Stimulated activated CD8-positive, alpha-beta memory T cell treated with anti-CD3 and anti-CD28 coated beads, Interleukin-4, amount 100 ng/mL, for 4 hours (primary cell): ENCODE results near the gene IGSF6.
"Not testable (repeated sequence)": the region's sequence is repeated elsewhere in the genome, so short reads cannot be mapped to it uniquely, and the experiment has no call there.

ENCODE experiments used
- DNase-seq, 2 donors: peaks; one replicate each; pipeline ENCODE4 v3.0.0-alpha.2; 2020; ENCODE audit warnings: low read depth in 2 of 2, low spot score in 1 of 2

Gene IGSF6

GRCh38 chr16:21652453-21652852 is at the start of gene IGSF6:
Gene IGSF6, minus strand, starts transcription at chr16:21652608. Its CDS starts 10 bp downstream, at chr16:21652598.
- DNase-seq, result no peak

GRCh38 chr16:21701271-21701670 is 48.9 kb upstream of the IGSF6 start:
- no peak for DNase-seq

GRCh38 chr16:21698169-21699032 is 46.0 kb upstream of the IGSF6 start:
- DNase-seq, result no peak

GRCh38 chr16:21697032-21697431 is 44.6 kb upstream of the IGSF6 start:
- no peak for DNase-seq

- no peak for DNase-seq
These were observed 42.2 kb upstream of the IGSF6 start for GRCh38 chr16:21694609-21695008.

- not testable (repeated sequence) for DNase-seq
These were observed 38.6 kb upstream of the IGSF6 start for GRCh38 chr16:21690967-21691366.

- DNase-seq, result no peak
These were observed 36.7 kb upstream of the IGSF6 start for GRCh38 chr16:21689107-21689506.

- no peak for DNase-seq
These were observed 32.6 kb upstream of the IGSF6 start for GRCh38 chr16:21685034-21685455.

GRCh38 chr16:21684199-21684598 is 31.8 kb upstream of the IGSF6 start:
- no peak for DNase-seq

GRCh38 chr16:21683184-21683583 is 30.8 kb upstream of the IGSF6 start:
- DNase-seq, result no peak

- not testable (repeated sequence) for DNase-seq
These were observed 28.3 kb upstream of the IGSF6 start for GRCh38 chr16:21680714-21681113.

GRCh38 chr16:21674456-21674855 is 22.0 kb upstream of the IGSF6 start:
- DNase-seq, result not testable (repeated sequence)

- DNase-seq, result no peak
These were observed 21.1 kb upstream of the IGSF6 start for GRCh38 chr16:21673469-21673868.

- no peak for DNase-seq
These were observed 15.2 kb upstream of the IGSF6 start for GRCh38 chr16:21667575-21667974.

- DNase-seq, result no peak
These were observed 14.4 kb upstream of the IGSF6 start for GRCh38 chr16:21666772-21667171.

- no peak for DNase-seq
These were observed 12.5 kb upstream of the IGSF6 start for GRCh38 chr16:21664801-21665492.

- no peak for DNase-seq
These were observed 11.7 kb upstream of the IGSF6 start, which contains the start of gene OTOA for GRCh38 chr16:21663889-21664647. Gene OTOA, plus strand, starts transcription at chr16:21663968. Its CDS starts 14,547 bp downstream, at chr16:21678515.

GRCh38 chr16:21659124-21659523 is 6.7 kb upstream of the IGSF6 start:
- no peak for DNase-seq

GRCh38 chr16:21656795-21657768 is 4.7 kb upstream of the IGSF6 start:
- no peak for DNase-seq

GRCh38 chr16:21654881-21655280 is 2.5 kb upstream of the IGSF6 start:
- no peak for DNase-seq
